ENCODE data around the gene ERVV-1. TPM values are rescaled to one million over a fixed set of nuclear protein-coding genes. Genes with fewer than 3 reads are reported as not detected.

ERVV-1 gene
- total and polyA plus RNA-seq, 8 donors = 0.06 to 0.11 (median 0.06) TPM; not detected in 4

- Histone ChIP-seq H3K4me3 (no peak overlapping the region), H3K36me3 (peaks cover 0 to 39% of the 10 kb centered on the region in 2 donors), H3K9me3 (peaks cover 0 to 40% of the 10 kb centered on the region in 2 donors), H3K27me3 (no peaks in the 10 kb centered on the region), H3K4me1 (peaks cover 0 to 21% of the 10 kb centered on the region in 2 donors), H3K27ac (no peak overlapping the region)
- no peak for TF ChIP-seq CTCF (IDR thresholded peaks at IDR 0.05)
- ATAC-seq (no peak), DNase-seq (no peak)
- intact Hi-C loops (cut with DNase I) = no loop called here
Measured at GRCh38 chr19:52988506-52988905, 25.2 kb upstream of the ERVV-1 start.

GRCh38 chr19:52990759-52991418 lies 22.8 kb upstream of the ERVV-1 start:
- DNase-seq (no peak), ATAC-seq (no peak)
- no peak for TF ChIP-seq CTCF (IDR thresholded peaks at IDR 0.05)
- Histone ChIP-seq H3K4me3 (no peak overlapping the region), H3K4me1 (peaks cover 0 to 21% of the 10 kb centered on the region in 2 donors), H3K36me3 (peaks cover 0 to 20% of the 10 kb centered on the region in 2 donors), H3K27ac (no peak overlapping the region), H3K9me3 (peaks cover 0 to 25% of the 10 kb centered on the region in 2 donors), H3K27me3 (no peaks in the 10 kb centered on the region)
- intact Hi-C loops (cut with DNase I) = no loop called here

GRCh38 chr19:52991484-52991883 lies 22.2 kb upstream of the ERVV-1 start:
- Histone ChIP-seq H3K4me1 (peaks cover 0 to 21% of the 10 kb centered on the region in 2 donors), H3K27ac (no peak overlapping the region), H3K4me3 (no peak overlapping the region), H3K9me3 (peaks cover 0 to 26% of the 10 kb centered on the region in 2 donors), H3K27me3 (no peaks in the 10 kb centered on the region), H3K36me3 (peaks cover 0 to 15% of the 10 kb centered on the region in 2 donors)
- DNase-seq (no peak), ATAC-seq (no peak)
- intact Hi-C loops (cut with DNase I) = no loop called here
- TF ChIP-seq CTCF (IDR thresholded peaks at IDR 0.05) = no peak

GRCh38 chr19:52992109-52993004 lies 21.4 kb upstream of the ERVV-1 start:
- intact Hi-C loops (cut with DNase I) = no loop called here
- TF ChIP-seq CTCF (IDR thresholded peaks at IDR 0.05) = no peak
- Histone ChIP-seq H3K4me3 (peak overlapping the region; percentile 23 to 48), H3K36me3 (peaks cover 0 to 11% of the 10 kb centered on the region in 2 donors), H3K27ac (peak overlapping the region in 1 of 2 donors; percentile 65), H3K4me1 (peaks cover 0 to 21% of the 10 kb centered on the region in 2 donors), H3K9me3 (peaks cover 0 to 32% of the 10 kb centered on the region in 2 donors), H3K27me3 (no peaks in the 10 kb centered on the region)
- ATAC-seq = peak; percentile 27
- peak in 3 of 4 donors; percentile 6 to 78 (median 34) for DNase-seq
